Lower lobe of right lung (tissue), 2 donors: ENCODE results near the gene TRIM26. TPM values are rescaled to one million over a fixed set of nuclear protein-coding genes. Genes with fewer than 3 reads are reported as not detected.

Experiments
- ATAC-seq, 2 donors: fragments of 200-7000 bp; cut with Tn5 transposase; one replicate each; pipeline ENCODE4 v1.9.1; 2020 to 2022; ENCODE audit warnings: mild to moderate bottlenecking in 2 of 2, moderate library complexity in 2 of 2
- DNase-seq: peaks from one replicate; pipeline ENCODE4 v3.0.0-alpha.2; 2020
- H3K27ac ChIP-seq: fragments of 200-600 bp; one replicate; pipeline ENCODE4 v1.8.0; 2022
- H3K27me3 ChIP-seq: fragments of 200-600 bp; one replicate; pipeline ENCODE4 v1.8.0; 2022; ENCODE audit warnings: low read depth
- H3K36me3 ChIP-seq: fragments of 200-600 bp; one replicate; pipeline ENCODE4 v1.8.0; 2022; ENCODE audit warnings: mild to moderate bottlenecking
- H3K4me1 ChIP-seq: fragments of 200-600 bp; one replicate; pipeline ENCODE4 v1.8.0; 2022
- H3K4me3 ChIP-seq: fragments of 200-600 bp; one replicate; pipeline ENCODE4 v1.8.0; 2022; ENCODE audit warnings: mild to moderate bottlenecking
- H3K9me3 ChIP-seq: fragments of 200-600 bp; one replicate; pipeline ENCODE4 v1.8.0; 2022
- intact Hi-C: fragments of 100-400 bp; cut with DNase I; formaldehyde crosslinking; loops from one replicate; pipeline ENCODE4 v1.11.0; 2022
- total RNA-seq: library from RNA; stranded (reverse); fragmentation: NEBNext Ultra II Directional; extraction: Animal tissue kit (Norgen Biotek cat#: 25700); gene quantifications from one replicate; pipeline ENCODE4 v1.2.1, GENCODE V29; 2021
- TF ChIP-seq, protein P1 (sequence below): fragments of 200-600 bp; IDR thresholded peaks from one replicate; pipeline ENCODE4 v1.8.0; 2022; ENCODE audit warnings: antibody characterized with exemption, mild to moderate bottlenecking
- donor health status: DM: no; HTN: yes; CAD: no; lungs with severe emphysema.

The TRIM26 gene
- total RNA-seq, 1 donor from 2014 or later = 46.0 TPM

DNA sequence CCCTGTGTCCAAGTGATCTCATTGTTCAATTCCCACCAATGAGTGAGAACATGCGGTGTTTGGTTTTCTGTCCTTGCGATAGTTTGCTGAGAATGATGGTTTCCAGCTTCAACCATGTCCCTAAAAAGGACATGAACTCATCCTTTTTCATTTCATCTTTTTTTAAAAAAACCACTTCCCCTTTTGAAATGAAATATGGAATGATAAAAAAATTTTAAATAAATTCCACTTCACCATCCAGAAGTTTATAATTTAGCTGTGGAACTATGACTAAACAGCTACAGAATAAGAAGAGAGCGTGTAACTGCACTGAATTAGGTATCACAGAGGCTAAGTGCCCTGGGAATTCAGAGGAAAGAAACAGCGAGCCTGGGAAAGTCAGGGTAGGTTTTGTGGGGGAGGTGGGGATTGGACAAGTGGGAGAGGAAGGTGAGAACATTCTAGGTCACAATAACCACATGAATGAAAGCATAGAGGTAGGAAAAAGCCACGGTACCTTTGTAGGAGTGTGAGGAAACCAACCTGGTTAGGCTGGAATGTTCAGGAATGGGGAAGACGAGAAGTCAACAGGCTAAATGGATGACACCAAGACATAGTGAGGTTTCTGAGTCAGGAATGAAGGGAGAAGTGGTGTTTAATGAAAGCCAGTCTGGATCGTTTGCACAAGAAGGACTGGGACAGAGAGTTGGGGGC lies 63.2 kb downstream of the TRIM26 start:
- H3K9me3 ChIP-seq = no peaks in the 10 kb centered on the region
- H3K27me3 ChIP-seq = peaks cover 17% of the 10 kb centered on the region
- no peak overlapping the region for H3K4me3 ChIP-seq
- no peaks in the 10 kb centered on the region for H3K4me1 ChIP-seq
- no peak overlapping the region for H3K27ac ChIP-seq
- DNase-seq (no peak), ATAC-seq (no peak)
- no peaks in the 10 kb centered on the region for H3K36me3 ChIP-seq
- TF ChIP-seq, protein P1, sequence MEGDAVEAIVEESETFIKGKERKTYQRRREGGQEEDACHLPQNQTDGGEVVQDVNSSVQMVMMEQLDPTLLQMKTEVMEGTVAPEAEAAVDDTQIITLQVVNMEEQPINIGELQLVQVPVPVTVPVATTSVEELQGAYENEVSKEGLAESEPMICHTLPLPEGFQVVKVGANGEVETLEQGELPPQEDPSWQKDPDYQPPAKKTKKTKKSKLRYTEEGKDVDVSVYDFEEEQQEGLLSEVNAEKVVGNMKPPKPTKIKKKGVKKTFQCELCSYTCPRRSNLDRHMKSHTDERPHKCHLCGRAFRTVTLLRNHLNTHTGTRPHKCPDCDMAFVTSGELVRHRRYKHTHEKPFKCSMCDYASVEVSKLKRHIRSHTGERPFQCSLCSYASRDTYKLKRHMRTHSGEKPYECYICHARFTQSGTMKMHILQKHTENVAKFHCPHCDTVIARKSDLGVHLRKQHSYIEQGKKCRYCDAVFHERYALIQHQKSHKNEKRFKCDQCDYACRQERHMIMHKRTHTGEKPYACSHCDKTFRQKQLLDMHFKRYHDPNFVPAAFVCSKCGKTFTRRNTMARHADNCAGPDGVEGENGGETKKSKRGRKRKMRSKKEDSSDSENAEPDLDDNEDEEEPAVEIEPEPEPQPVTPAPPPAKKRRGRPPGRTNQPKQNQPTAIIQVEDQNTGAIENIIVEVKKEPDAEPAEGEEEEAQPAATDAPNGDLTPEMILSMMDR = no peak
- intact Hi-C loops = no loop called here

DNA sequence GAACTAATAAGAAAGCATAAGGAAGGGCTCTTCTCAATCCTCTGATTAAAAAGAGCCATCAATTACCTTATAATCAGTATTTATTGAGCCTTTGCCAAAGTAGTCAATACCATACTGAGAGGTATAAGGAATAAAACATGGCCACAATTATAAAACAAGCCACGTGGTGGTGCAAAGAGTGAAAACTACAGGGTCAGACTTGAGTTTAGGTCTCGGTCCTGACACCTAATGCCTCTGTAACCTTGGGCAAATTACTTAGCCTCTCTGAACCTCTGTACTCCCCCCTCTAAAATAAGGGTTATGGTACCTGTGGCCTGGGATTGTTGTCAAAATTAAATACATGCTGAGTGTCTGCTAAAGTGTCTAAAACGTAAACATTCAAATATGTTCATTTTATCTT lies 64.0 kb downstream of the TRIM26 start:
- ATAC-seq (no peak), DNase-seq (no peak)
- no peaks in the 10 kb centered on the region for H3K4me1 ChIP-seq
- no peak overlapping the region for H3K4me3 ChIP-seq
- intact Hi-C loops = no loop called here
- peaks cover 23% of the 10 kb centered on the region for H3K27me3 ChIP-seq
- no peaks in the 10 kb centered on the region for H3K36me3 ChIP-seq
- H3K9me3 ChIP-seq = no peaks in the 10 kb centered on the region
- TF ChIP-seq, protein P1 = no peak
- H3K27ac ChIP-seq = no peak overlapping the region

GRCh38 chr6:30147096-30147495 lies 66.1 kb downstream of the TRIM26 start:
- TF ChIP-seq, protein P1 = no peak
- H3K9me3 ChIP-seq = no peaks in the 10 kb centered on the region
- intact Hi-C loops = no loop called here
- peaks cover 24% of the 10 kb centered on the region for H3K27me3 ChIP-seq
- H3K27ac ChIP-seq = no peak overlapping the region
- ATAC-seq = no peak
- no peaks in the 10 kb centered on the region for H3K36me3 ChIP-seq
- no peak overlapping the region for H3K4me3 ChIP-seq
- no peaks in the 10 kb centered on the region for H3K4me1 ChIP-seq
- DNase-seq = no peak

- no peak overlapping the region for H3K4me3 ChIP-seq
- H3K9me3 ChIP-seq = no peaks in the 10 kb centered on the region
- intact Hi-C loops = no loop called here
- H3K4me1 ChIP-seq = no peaks in the 10 kb centered on the region
- DNase-seq (no peak), ATAC-seq (no peak)
- no peaks in the 10 kb centered on the region for H3K36me3 ChIP-seq
- TF ChIP-seq, protein P1 = no peak
- no peak overlapping the region for H3K27ac ChIP-seq
- H3K27me3 ChIP-seq = peaks cover 24% of the 10 kb centered on the region
Observed at GRCh38 chr6:30145818-30146217, 67.4 kb downstream of the TRIM26 start.

DNA sequence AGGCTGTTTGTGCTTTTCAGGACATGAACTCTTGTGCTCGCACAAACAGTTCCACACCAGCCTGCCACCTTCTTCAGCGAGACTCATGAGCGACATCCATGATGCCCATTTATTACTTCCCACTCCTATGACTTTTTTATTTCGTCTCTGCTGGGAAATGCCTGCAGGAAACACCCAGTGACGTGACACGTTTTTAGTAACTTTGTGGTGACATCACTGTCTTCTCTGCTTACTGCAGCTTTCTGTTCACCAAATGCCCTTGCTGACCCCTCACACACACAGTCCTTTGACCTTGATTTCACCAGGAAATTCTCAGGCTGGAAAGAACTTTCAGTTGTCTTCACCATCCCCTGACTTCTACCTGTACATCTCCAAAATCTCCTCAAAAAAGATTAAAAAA lies 68.4 kb downstream of the TRIM26 start:
- intact Hi-C loops = no loop called here
- Histone ChIP-seq H3K27ac (no peak overlapping the region), H3K4me1 (no peaks in the 10 kb centered on the region), H3K4me3 (no peak overlapping the region), H3K36me3 (no peaks in the 10 kb centered on the region), H3K27me3 (peaks cover 24% of the 10 kb centered on the region), H3K9me3 (no peaks in the 10 kb centered on the region)
- ATAC-seq (no peak), DNase-seq (no peak)
- TF ChIP-seq, protein P1 = no peak
